Osteoblast (primary cell): ENCODE measurements around the gene ZCCHC24. TPM values are rescaled to one million over a fixed set of nuclear protein-coding genes. Genes with fewer than 3 reads are reported as not detected.

Source experiments
- DNase-seq: peaks from one replicate; pipeline ENCODE4 v3.0.0; 2011; ENCODE audit warnings: low spot score, mixed read lengths; ENCODE audit not compliant: insufficient read length; ENCODE audit errors: missing footprints
- H2AFZ ChIP-seq: 2 replicates; pipeline ENCODE4 v1.6.0; 2011; ENCODE audit warnings: mild to moderate bottlenecking, low read length
- H3K27ac ChIP-seq: 2 replicates; pipeline ENCODE4 v1.5.1; 2011; ENCODE audit warnings: mild to moderate bottlenecking, low read depth, low read length, moderate library complexity
- H3K27me3 ChIP-seq: 2 replicates; pipeline ENCODE4 v1.6.0; 2012; ENCODE audit warnings: mild to moderate bottlenecking, control low read depth, inconsistent platforms, low read length, moderate library complexity; ENCODE audit not compliant: insufficient read depth
- H3K36me3 ChIP-seq: 2 replicates; pipeline ENCODE4 v1.5.1; 2011; ENCODE audit warnings: mild to moderate bottlenecking, low read length, control low read depth, moderate library complexity; ENCODE audit not compliant: insufficient read depth
- H3K4me1 ChIP-seq: 2 replicates; pipeline ENCODE4 v1.5.1; 2011; ENCODE audit warnings: mild to moderate bottlenecking, low read length, control low read depth, moderate library complexity; ENCODE audit not compliant: insufficient read depth
- H3K4me2 ChIP-seq: 2 replicates; pipeline ENCODE4 v1.6.0; 2011; ENCODE audit warnings: mild to moderate bottlenecking, low read length; ENCODE audit not compliant: insufficient read depth
- H3K4me3 ChIP-seq: fragments of 200-600 bp; sonication (generic); 3 replicates; pipeline ENCODE4 v1.5.1; 2012; ENCODE audit warnings: mild to moderate bottlenecking, low read length, inconsistent platforms; ENCODE audit not compliant: insufficient read depth
- H3K79me2 ChIP-seq: 2 replicates; pipeline ENCODE4 v1.6.0; 2012; ENCODE audit warnings: mild to moderate bottlenecking, low read length, control low read depth, inconsistent platforms; ENCODE audit not compliant: insufficient read depth
- H3K9me3 ChIP-seq: 2 replicates; pipeline ENCODE4 v1.5.1; 2011; ENCODE audit warnings: low read depth, low read length, control low read depth
- H4K20me1 ChIP-seq: 2 replicates; pipeline ENCODE4 v1.6.0; 2012; ENCODE audit warnings: mild to moderate bottlenecking, low read length, control low read depth; ENCODE audit not compliant: insufficient read depth
- total RNA-seq: library from RNA; depleted of rRNA; stranded (reverse); fragments of >200 nt; gene quantifications from 2 replicates; pipeline ENCODE4 v1.2.3, GENCODE V29; 2012
- TF ChIP-seq, protein P1 (sequence below): IDR thresholded peaks from 2 replicates; pipeline ENCODE4 v1.5.1; 2011; ENCODE audit warnings: mild to moderate bottlenecking, low read depth, low read length, moderate library complexity; ENCODE audit errors: extremely low read depth

The ZCCHC24 gene
- total RNA-seq, 1 donor = 48.5 TPM

DNA sequence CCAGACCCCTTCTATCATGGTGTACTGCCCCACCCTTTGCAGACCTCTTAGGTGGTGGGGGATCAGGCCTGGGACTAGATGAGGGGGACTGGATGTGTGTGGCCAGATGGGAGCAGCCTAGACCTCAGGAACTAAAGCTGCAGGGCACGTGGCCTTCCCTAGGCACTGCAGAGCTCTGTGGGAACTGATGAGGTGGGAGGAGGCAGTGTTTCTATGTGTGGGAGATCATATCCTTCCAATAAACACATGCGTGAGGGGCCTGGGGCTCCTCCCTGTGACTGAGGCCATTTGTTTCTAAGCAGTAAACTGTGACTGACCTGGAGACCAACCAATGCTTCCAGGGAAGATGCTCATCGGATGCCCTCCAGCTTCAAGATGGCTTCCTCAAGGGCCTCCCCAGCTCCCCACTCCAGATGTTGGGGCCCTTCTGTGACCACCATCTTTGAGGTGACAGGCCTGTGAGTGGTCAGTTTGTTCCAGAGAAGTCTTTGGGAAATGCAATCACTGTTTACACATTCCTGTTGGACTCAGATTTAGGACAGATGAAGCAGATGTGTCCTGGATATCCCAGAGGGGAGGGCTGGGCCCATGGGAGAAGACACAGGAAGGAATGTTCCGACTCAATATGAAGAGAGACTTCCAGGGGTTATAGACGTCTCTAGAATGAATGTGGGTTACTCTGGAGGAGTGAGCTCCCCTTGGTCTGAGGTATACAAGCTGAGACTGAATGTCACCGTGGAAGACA, 23.6 kb upstream of the ZCCHC24 start:
- no peak for DNase-seq
- Histone ChIP-seq H3K27ac (no peak overlapping the region), H3K4me1 (peaks cover 15% of the 10 kb centered on the region), H3K79me2 (no peaks in the 10 kb centered on the region), H2AFZ (no peak overlapping the region), H3K4me3 (no peak overlapping the region), H3K9me3 (no peaks in the 10 kb centered on the region), H4K20me1 (no peaks in the 10 kb centered on the region), H3K27me3 (no peaks in the 10 kb centered on the region), H3K36me3 (no peaks in the 10 kb centered on the region), H3K4me2 (no peak overlapping the region)
- TF ChIP-seq, protein P1, sequence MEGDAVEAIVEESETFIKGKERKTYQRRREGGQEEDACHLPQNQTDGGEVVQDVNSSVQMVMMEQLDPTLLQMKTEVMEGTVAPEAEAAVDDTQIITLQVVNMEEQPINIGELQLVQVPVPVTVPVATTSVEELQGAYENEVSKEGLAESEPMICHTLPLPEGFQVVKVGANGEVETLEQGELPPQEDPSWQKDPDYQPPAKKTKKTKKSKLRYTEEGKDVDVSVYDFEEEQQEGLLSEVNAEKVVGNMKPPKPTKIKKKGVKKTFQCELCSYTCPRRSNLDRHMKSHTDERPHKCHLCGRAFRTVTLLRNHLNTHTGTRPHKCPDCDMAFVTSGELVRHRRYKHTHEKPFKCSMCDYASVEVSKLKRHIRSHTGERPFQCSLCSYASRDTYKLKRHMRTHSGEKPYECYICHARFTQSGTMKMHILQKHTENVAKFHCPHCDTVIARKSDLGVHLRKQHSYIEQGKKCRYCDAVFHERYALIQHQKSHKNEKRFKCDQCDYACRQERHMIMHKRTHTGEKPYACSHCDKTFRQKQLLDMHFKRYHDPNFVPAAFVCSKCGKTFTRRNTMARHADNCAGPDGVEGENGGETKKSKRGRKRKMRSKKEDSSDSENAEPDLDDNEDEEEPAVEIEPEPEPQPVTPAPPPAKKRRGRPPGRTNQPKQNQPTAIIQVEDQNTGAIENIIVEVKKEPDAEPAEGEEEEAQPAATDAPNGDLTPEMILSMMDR = no peak

DNA sequence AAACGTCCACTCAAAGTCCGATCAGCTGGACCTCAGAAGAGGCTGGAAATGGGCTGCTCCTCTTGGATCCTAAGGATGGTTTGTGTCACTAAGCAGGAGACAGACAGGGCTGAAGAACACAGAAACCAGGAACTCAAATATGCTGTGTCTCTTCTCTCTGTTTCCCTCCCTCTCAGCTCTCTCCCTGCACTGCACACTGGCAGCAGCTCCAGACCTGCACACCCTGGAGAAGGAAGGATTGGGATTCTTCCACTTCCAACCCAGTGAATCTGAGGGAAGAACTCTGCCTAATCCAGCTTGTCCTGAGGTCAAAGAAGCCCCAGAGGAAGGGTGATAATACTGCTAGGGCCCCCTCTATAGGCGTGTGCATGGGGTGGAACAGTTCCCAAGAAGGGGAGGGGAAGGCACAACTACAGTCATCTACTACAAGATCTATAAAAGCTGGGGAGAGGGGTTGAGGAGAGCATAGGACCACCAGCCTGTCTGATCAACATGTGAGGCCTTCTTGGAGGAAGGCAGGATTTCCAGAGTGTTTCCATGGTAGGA, 22.7 kb upstream of the ZCCHC24 start:
- Histone ChIP-seq H3K79me2 (no peaks in the 10 kb centered on the region), H4K20me1 (no peaks in the 10 kb centered on the region), H3K27me3 (peaks cover 1% of the 10 kb centered on the region), H3K4me2 (no peak overlapping the region), H3K9me3 (no peaks in the 10 kb centered on the region), H3K4me3 (no peak overlapping the region), H2AFZ (peak overlapping the region; percentile 71), H3K36me3 (no peaks in the 10 kb centered on the region), H3K4me1 (peaks cover 21% of the 10 kb centered on the region), H3K27ac (no peak overlapping the region)
- TF ChIP-seq, protein P1 = no peak
- DNase-seq = no peak

DNA sequence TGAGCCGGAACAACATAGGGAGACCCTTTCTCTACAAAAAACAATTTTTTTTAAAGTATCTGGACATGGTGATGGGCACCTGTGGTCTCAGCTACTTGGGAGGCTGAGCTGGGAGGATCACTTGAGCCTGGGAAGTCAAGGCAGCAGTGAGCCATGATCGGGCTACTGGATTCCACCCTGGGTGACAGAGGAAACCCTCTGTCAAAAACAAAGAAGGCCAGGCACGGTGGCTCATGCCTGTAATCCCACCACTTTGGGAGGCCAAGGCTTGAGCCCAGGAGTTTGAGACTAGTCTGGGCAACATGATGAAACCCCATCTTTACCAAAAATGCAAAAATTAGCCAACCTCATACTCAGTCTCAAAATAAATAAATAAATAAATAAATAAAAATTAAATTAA, 19.9 kb upstream of the ZCCHC24 start:
- Histone ChIP-seq H3K79me2 (no peaks in the 10 kb centered on the region), H3K27ac (no peak overlapping the region), H3K4me1 (peaks cover 21% of the 10 kb centered on the region), H3K4me2 (no peak overlapping the region), H3K27me3 (peaks cover 13% of the 10 kb centered on the region), H2AFZ (no peak overlapping the region), H4K20me1 (no peaks in the 10 kb centered on the region), H3K4me3 (no peak overlapping the region), H3K36me3 (no peaks in the 10 kb centered on the region), H3K9me3 (no peaks in the 10 kb centered on the region)
- no peak for DNase-seq
- TF ChIP-seq, protein P1 = no peak
